ENCODE results near the gene RANGAP1. TPM values are rescaled to one million over a fixed set of nuclear protein-coding genes. Genes with fewer than 3 reads are reported as not detected.
A peak's percentile ranks its signal among the peaks of the same experiment; 100 is the strongest.

Gene RANGAP1
- total RNA-seq, 1 donor from 2014 or later = 71.5 TPM

DNA sequence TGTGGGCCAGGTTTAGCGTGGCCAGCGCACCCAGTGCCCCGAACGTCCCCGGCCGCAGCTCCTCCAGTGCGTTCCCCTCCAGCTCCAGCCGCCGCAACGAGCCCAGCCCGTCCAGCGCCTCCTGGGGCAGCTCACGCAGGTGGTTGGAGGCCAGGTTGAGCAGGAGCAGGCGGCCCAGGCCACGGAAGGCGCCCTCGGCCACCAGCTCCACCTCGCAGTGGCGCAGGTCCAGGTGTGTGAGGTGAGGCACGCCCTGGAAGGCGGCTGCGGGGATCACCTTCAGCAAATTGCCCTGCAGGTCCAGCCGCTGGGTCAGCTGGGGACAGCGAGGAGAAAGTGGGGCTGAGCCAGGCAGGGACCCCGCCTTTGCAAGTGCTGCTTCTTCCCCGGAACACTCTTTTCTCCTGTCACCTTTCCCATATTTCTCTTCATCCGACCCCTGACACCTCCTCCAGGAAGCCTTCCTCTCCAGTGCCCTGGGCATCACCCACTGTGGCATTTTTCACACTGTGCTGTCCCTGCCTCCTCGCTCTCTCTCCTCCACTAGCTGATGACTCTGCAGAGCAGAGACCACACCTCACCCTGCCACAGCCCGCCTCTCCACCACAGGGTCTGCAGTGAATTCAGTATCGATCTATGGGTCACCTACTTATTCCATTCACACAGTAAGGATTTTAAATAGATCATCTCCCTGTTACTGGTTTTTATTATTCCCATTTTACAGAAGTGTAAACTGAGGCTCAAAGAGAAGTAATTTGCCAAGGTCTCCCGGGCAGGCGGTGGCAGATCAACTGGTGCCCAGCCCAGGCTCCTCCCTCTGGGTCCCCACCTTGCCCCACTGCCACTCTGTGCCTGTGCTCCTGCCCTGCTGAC, 47.2 kb downstream of the RANGAP1 start:
- no peak for DNase-seq (ENCODE audit: low spot score)
- TF ChIP-seq, protein P1, sequence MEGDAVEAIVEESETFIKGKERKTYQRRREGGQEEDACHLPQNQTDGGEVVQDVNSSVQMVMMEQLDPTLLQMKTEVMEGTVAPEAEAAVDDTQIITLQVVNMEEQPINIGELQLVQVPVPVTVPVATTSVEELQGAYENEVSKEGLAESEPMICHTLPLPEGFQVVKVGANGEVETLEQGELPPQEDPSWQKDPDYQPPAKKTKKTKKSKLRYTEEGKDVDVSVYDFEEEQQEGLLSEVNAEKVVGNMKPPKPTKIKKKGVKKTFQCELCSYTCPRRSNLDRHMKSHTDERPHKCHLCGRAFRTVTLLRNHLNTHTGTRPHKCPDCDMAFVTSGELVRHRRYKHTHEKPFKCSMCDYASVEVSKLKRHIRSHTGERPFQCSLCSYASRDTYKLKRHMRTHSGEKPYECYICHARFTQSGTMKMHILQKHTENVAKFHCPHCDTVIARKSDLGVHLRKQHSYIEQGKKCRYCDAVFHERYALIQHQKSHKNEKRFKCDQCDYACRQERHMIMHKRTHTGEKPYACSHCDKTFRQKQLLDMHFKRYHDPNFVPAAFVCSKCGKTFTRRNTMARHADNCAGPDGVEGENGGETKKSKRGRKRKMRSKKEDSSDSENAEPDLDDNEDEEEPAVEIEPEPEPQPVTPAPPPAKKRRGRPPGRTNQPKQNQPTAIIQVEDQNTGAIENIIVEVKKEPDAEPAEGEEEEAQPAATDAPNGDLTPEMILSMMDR (IDR thresholded peaks at IDR 0.05; ENCODE audit: unreplicated experiment) = no peak
- Mint-ChIP-seq H3K4me1 (ENCODE audit: unreplicated experiment) (peaks cover 3% of the 10 kb centered on the region), H3K36me3 (ENCODE audit: low read depth, unreplicated experiment) (peaks cover 9% of the 10 kb centered on the region), H3K27ac (ENCODE audit: unreplicated experiment) (peak overlapping the region; percentile 19), H3K9me3 (ENCODE audit: unreplicated experiment) (no peaks in the 10 kb centered on the region), H3K4me3 (ENCODE audit: unreplicated experiment) (peak overlapping the region; percentile 32), H3K27me3 (ENCODE audit: unreplicated experiment) (peaks cover 10% of the 10 kb centered on the region)

DNA sequence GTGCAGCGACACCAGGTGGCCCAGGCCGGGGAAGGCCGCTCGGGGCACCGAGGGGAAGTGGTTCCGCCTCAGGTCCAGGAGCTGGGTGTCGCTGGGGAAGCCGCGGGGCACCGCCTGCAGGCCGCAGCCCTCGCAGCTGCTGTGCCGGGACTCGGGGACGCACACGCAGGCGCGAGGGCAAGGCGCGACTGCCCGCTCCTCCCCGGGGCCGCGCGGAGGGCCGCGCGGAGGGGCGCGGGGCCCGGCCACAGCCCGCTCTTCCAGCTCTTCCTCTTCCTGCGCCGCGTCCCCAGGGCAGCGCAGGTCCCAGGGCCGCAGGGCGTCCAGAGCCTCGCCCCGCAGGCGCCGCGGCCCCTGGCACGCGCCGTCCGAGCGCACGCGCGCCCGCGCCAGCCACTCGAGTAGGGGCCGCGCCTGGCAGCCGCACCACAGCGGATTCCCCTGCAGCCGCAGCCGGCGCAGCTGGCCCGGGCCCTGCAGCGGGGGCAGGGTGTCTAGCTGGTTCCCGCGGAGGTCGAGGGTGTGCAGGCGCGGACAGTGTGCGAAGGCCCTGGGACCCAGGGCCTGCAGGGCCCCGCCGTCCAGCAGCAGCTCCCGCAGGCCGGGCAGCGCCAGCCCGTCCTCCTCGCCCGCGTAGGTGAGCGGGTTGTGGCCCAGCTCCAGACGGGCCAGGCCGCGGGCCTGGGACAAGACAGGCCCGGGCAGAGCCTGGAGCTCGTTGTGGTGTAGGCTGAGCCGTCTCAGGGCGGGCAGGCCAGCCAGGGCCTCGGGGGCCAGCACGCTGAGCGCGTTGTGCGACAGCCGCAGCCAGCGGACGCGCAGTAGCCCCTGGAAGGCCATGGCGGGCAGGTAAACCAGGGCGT, 48.0 kb downstream of the RANGAP1 start:
- Mint-ChIP-seq H3K9me3 (ENCODE audit: unreplicated experiment) (no peaks in the 10 kb centered on the region), H3K27me3 (ENCODE audit: unreplicated experiment) (peaks cover 10% of the 10 kb centered on the region), H3K4me1 (ENCODE audit: unreplicated experiment) (peaks cover 3% of the 10 kb centered on the region), H3K36me3 (ENCODE audit: low read depth, unreplicated experiment) (peaks cover 9% of the 10 kb centered on the region), H3K4me3 (ENCODE audit: unreplicated experiment) (no peak overlapping the region), H3K27ac (ENCODE audit: unreplicated experiment) (no peak overlapping the region)
- peak; percentile 70 for DNase-seq (ENCODE audit: low spot score)
- TF ChIP-seq, protein P1 (IDR thresholded peaks at IDR 0.05; ENCODE audit: unreplicated experiment) = no peak

DNA sequence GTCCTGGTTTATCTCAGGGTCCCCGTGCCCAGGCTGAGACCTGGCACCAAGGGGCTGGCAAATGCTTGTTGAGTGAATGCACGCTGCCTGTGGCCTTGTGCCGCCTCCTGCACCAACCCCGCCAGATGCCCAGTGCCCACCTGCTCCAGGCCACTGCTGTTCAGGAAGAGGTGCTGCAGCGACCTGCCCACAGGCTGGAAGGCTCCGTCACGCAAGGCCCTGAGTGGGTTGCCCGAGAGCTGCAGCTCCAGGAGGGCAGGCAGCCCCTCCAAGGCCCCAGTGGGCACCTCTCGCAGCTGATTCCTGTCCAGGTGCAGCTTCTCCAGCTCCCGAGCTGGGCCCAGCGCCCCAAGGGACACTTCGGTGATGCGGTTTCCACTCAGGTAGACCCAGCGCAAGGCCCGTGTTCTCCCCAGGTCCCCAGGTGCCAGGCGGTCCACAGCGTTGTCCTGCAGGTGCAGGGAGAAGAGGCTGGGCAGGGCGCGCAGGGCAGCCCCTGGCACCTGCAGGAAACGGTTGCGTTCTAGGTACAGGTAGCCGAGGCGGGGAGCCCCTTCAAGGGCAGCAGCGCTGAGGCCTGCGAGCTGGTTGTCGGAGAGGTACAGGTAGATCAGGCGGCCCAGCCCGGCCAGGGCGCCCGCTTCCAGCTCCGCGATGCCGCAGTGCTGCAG, 48.8 kb downstream of the RANGAP1 start:
- Mint-ChIP-seq H3K27ac (ENCODE audit: unreplicated experiment) (no peak overlapping the region), H3K9me3 (ENCODE audit: unreplicated experiment) (no peaks in the 10 kb centered on the region), H3K36me3 (ENCODE audit: low read depth, unreplicated experiment) (peaks cover 9% of the 10 kb centered on the region), H3K4me3 (ENCODE audit: unreplicated experiment) (no peak overlapping the region), H3K27me3 (ENCODE audit: unreplicated experiment) (peaks cover 10% of the 10 kb centered on the region), H3K4me1 (ENCODE audit: unreplicated experiment) (peaks cover 5% of the 10 kb centered on the region)
- DNase-seq (ENCODE audit: low spot score) = no peak
- TF ChIP-seq, protein P1 (IDR thresholded peaks at IDR 0.05; ENCODE audit: unreplicated experiment) = peak; percentile 53

DNA sequence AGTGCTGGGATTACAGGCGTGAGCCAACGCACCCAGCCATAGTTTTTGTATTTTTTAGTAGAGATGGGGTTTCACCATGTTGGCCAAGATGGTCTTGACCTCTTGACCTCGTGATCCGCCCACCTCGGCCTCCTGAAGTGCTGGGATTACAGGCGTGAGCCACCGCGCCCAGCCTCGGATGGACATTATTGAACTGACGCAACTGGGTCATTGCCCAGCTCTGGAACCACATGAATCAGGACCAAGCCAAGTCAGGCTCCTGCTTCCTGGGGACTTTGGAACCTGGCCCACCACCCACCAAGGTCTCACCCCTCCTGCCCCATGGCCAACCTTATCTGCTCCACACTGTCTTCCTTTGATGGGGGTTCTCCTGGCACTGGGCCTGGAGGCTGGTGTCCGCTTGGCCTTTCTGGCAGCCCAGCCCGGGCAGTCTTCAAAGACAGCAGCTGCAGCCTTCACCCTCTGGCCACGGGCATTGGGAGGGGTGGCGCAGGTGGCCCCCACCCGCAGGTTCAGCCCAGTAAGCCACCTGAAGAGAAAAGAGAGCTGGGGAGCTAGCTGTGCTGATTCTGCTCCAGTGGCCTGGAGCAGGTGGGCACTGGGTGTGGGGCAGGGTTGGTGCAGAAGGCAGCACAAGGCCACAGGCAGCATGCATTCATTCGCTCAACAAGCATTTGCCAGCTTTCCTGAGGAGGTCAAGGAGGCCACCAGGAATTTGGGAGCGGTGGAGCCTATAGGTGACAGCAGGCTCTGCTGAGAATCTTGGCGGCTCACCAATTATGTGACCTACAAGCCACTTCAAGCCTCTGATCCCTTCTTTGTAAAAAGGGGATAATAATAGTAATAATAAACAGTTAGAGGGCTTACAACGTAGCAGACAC, 50.9 kb downstream of the RANGAP1 start:
- DNase-seq (ENCODE audit: low spot score) = no peak
- Mint-ChIP-seq H3K27ac (ENCODE audit: unreplicated experiment) (no peak overlapping the region), H3K27me3 (ENCODE audit: unreplicated experiment) (peaks cover 10% of the 10 kb centered on the region), H3K36me3 (ENCODE audit: low read depth, unreplicated experiment) (peaks cover 9% of the 10 kb centered on the region), H3K4me1 (ENCODE audit: unreplicated experiment) (peaks cover 24% of the 10 kb centered on the region), H3K9me3 (ENCODE audit: unreplicated experiment) (no peaks in the 10 kb centered on the region), H3K4me3 (ENCODE audit: unreplicated experiment) (no peak overlapping the region)
- TF ChIP-seq, protein P1 (IDR thresholded peaks at IDR 0.05; ENCODE audit: unreplicated experiment) = no peak
